C4-2B (cell line): ENCODE results near the gene MOB2.

Experiments
- ZFX ChIP-seq: fragments of 450-650 bp; IDR thresholded peaks from 2 replicates; pipeline ENCODE4 v1.6.1; 2017
- TF ChIP-seq, protein P1 (sequence below): fragments of 450-650 bp; conservative IDR thresholded peaks from 2 replicates; pipeline ENCODE4 v1.5.1; 2017; ENCODE audit warnings: mild to moderate bottlenecking

DNA sequence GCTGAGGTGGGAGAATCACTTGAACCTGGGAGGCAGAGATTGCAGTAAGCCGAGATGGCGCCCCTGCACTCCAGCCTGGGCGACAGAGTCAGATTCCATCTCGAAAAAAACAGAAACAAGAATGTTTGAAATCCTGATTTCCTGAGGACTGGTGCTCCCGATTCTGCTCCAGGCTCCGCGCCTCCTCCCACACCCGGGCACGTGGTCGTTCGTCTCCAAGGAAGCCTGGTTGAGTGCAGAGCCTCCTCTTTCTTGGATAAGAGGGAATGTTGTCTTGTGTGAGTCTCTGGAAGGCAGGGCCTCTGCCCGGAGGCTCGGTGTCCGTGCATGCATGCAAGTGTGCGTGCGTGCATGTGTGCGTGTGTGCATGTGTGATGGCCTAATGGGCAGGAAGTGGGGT, 66.8 kb downstream of the MOB2 start:
- TF ChIP-seq, protein P1, sequence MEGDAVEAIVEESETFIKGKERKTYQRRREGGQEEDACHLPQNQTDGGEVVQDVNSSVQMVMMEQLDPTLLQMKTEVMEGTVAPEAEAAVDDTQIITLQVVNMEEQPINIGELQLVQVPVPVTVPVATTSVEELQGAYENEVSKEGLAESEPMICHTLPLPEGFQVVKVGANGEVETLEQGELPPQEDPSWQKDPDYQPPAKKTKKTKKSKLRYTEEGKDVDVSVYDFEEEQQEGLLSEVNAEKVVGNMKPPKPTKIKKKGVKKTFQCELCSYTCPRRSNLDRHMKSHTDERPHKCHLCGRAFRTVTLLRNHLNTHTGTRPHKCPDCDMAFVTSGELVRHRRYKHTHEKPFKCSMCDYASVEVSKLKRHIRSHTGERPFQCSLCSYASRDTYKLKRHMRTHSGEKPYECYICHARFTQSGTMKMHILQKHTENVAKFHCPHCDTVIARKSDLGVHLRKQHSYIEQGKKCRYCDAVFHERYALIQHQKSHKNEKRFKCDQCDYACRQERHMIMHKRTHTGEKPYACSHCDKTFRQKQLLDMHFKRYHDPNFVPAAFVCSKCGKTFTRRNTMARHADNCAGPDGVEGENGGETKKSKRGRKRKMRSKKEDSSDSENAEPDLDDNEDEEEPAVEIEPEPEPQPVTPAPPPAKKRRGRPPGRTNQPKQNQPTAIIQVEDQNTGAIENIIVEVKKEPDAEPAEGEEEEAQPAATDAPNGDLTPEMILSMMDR, result no peak
- TF ChIP-seq ZFX, result no peak
